Gastrocnemius medialis (tissue), 4 donors: ENCODE results near the gene ARID3B. TPM values are rescaled to one million over a fixed set of nuclear protein-coding genes. Genes with fewer than 3 reads are reported as not detected.

Experiments
- ATAC-seq, 2 donors: fragments of 150-250 bp; one replicate each; pipeline ENCODE4 v1.9.1; 2016
- DNase-seq, 2 donors: peaks; one replicate each; pipeline ENCODE4 v3.0.0-alpha.2; 2019
- H3K27ac ChIP-seq, 4 donors: fragments of 200-600 bp; sonication (generic); 1 replicate in 1 of 4; 2 replicates in 3 of 4; pipeline ENCODE4 v1.5.1; 2016 to 2018; ENCODE audit warnings: mild to moderate bottlenecking in 2 of 4, moderate library complexity in 1 of 4
- H3K27me3 ChIP-seq, 3 donors: fragments of 200-600 bp; sonication (generic) in 2 of 3; 1 replicate in 1 of 3; 2 replicates in 2 of 3; pipeline versions ENCODE4 v1.5.1 to v1.6.0; 2016 to 2019; ENCODE audit warnings: mild to moderate bottlenecking in 1 of 3, moderate library complexity in 1 of 3
- H3K36me3 ChIP-seq, 2 donors: fragments of 200-600 bp; sonication (generic) in 1 of 2; one replicate each; pipeline ENCODE4 v1.5.1; 2017 to 2018
- H3K4me1 ChIP-seq, 2 donors: fragments of 200-600 bp; sonication (generic) in 1 of 2; one replicate each; pipeline ENCODE4 v1.5.1; 2016 to 2017; ENCODE audit warnings: mild to moderate bottlenecking in 2 of 2
- H3K4me3 ChIP-seq, 4 donors: fragments of 200-600 bp; sonication (generic) in 3 of 4; 1 replicate in 1 of 4; 2 replicates in 3 of 4; pipeline ENCODE4 v1.5.1; 2016 to 2019; ENCODE audit warnings: mild to moderate bottlenecking in 2 of 4
- H3K9me3 ChIP-seq, 3 donors: fragments of 200-600 bp; sonication (generic) in 2 of 3; 1 replicate in 1 of 3; 2 replicates in 2 of 3; pipeline ENCODE4 v1.5.1; 2016 to 2019
- CTCF ChIP-seq, 5 experiments: fragments of 450-650 bp in 3 of 5; fragments of 200-600 bp in 2 of 5; sonication (generic) in 2 of 5; IDR thresholded peaks in 4 of 5; conservative IDR thresholded peaks in 1 of 5; 1 replicate in 4 of 5; 2 replicates in 1 of 5; pipeline ENCODE4 v1.5.1; 2016 to 2019; ENCODE audit warnings: antibody characterized with exemption in 5 of 5, mild to moderate bottlenecking in 3 of 5, moderate library complexity in 3 of 5
- POLR2A ChIP-seq, 2 donors: fragments of 450-650 bp; IDR thresholded peaks; one replicate each; pipeline ENCODE4 v1.6.1; 2017; ENCODE audit warnings: antibody characterized with exemption in 2 of 2, mild to moderate bottlenecking in 2 of 2, moderate library complexity in 2 of 2
- in situ Hi-C, 4 donors: fragments of 200-750 bp; cut with MboI; loops; one replicate each; pipeline versions ENCODE4 v1.15.0 to v1.8.0; 2017; ENCODE audit warnings: low sequenced_read_pairs in 4 of 4
- intact Hi-C: fragments of 100-400 bp; cut with DNase I; formaldehyde crosslinking; loops from one replicate; pipeline ENCODE4 v1.15.1; 2023; ENCODE audit warnings: low total_unique reads
- total RNA-seq, 4 donors: library from RNA; depleted of rRNA; stranded (reverse); fragments of >200 nt; gene quantifications; one replicate each; pipeline versions ENCODE4 v1.1.0 to v1.2.3, GENCODE V29; 2016

Gene ARID3B
- total RNA-seq, 4 donors from 2014 or later: 1.8 to 6.7 (median 4.6) TPM

- Histone ChIP-seq H3K9me3 (no peaks in the 10 kb centered on the region), H3K4me3 (no peak overlapping the region), H3K27ac (no peak overlapping the region), H3K4me1 (peaks cover 15 to 16% of the 10 kb centered on the region in 2 donors), H3K27me3 (no peaks in the 10 kb centered on the region), H3K36me3 (no peaks in the 10 kb centered on the region)
- no peak for ATAC-seq
- intact Hi-C loops (no loop called here), in situ Hi-C loops (no loop called here)
- TF ChIP-seq CTCF (IDR thresholded peaks at IDR 0.05 in 4 of 5, conservative IDR thresholded peaks at IDR 0.05 in 1 of 5) (no peak), POLR2A (IDR thresholded peaks at IDR 0.05) (no peak)
- DNase-seq: no peak
These were observed 22.4 kb downstream of the ARID3B start for GRCh38 chr15:74563442-74563841.

- in situ Hi-C loops: no loop called here
- TF ChIP-seq POLR2A (IDR thresholded peaks at IDR 0.05): no peak
- no peak for TF ChIP-seq CTCF (IDR thresholded peaks at IDR 0.05 in 4 of 5, conservative IDR thresholded peaks at IDR 0.05 in 1 of 5)
These were observed 23.2 kb downstream of the ARID3B start for GRCh38 chr15:74564182-74564581.

GRCh38 chr15:74565381-74566085 lies 24.5 kb downstream of the ARID3B start:
- H3K27ac ChIP-seq: no peak overlapping the region
- H3K27me3 ChIP-seq: no peaks in the 10 kb centered on the region
- H3K36me3 ChIP-seq: no peaks in the 10 kb centered on the region
- intact Hi-C loops: no loop called here
- H3K4me3 ChIP-seq: no peak overlapping the region
- peak in 1 of 2 donors; percentile 46 for ATAC-seq
- TF ChIP-seq CTCF (IDR thresholded peaks at IDR 0.05 in 4 of 5, conservative IDR thresholded peaks at IDR 0.05 in 1 of 5): no peak
- TF ChIP-seq POLR2A (IDR thresholded peaks at IDR 0.05): no peak
- no peaks in the 10 kb centered on the region for H3K9me3 ChIP-seq
- H3K4me1 ChIP-seq: peaks cover 25 to 26% of the 10 kb centered on the region in 2 donors
- in situ Hi-C loops: no loop called here
- DNase-seq: no peak

More at GRCh38 chr15:74564182-74564581, 23.2 kb downstream of the ARID3B start:
- ATAC-seq (no peak), DNase-seq (no peak)
- Histone ChIP-seq H3K9me3 (no peaks in the 10 kb centered on the region), H3K4me1 (peaks cover 15 to 16% of the 10 kb centered on the region in 2 donors), H3K27me3 (no peaks in the 10 kb centered on the region), H3K4me3 (no peak overlapping the region), H3K27ac (no peak overlapping the region), H3K36me3 (no peaks in the 10 kb centered on the region)
- intact Hi-C loops: no loop called here

- no peak for ATAC-seq
- Histone ChIP-seq H3K27me3 (no peaks in the 10 kb centered on the region), H3K4me1 (peaks cover 26 to 31% of the 10 kb centered on the region in 2 donors), H3K27ac (no peak overlapping the region), H3K4me3 (no peak overlapping the region), H3K9me3 (no peaks in the 10 kb centered on the region), H3K36me3 (peaks cover 0 to 10% of the 10 kb centered on the region in 2 donors)
- intact Hi-C loops: no loop called here
- DNase-seq: no peak
- TF ChIP-seq POLR2A (IDR thresholded peaks at IDR 0.05) (no peak), CTCF (IDR thresholded peaks at IDR 0.05 in 4 of 5, conservative IDR thresholded peaks at IDR 0.05 in 1 of 5) (no peak)
- in situ Hi-C loops: no loop called here
These were observed 27.6 kb downstream of the ARID3B start for GRCh38 chr15:74568594-74568993.

GRCh38 chr15:74569731-74570070 lies 28.7 kb downstream of the ARID3B start:
- TF ChIP-seq CTCF (IDR thresholded peaks at IDR 0.05 in 4 of 5, conservative IDR thresholded peaks at IDR 0.05 in 1 of 5) (no peak), POLR2A (IDR thresholded peaks at IDR 0.05) (no peak)
- ATAC-seq (no peak), DNase-seq (no peak)
- peaks cover 0 to 19% of the 10 kb centered on the region in 2 donors for H3K36me3 ChIP-seq
- peaks cover 26 to 31% of the 10 kb centered on the region in 2 donors for H3K4me1 ChIP-seq
- H3K9me3 ChIP-seq: no peaks in the 10 kb centered on the region
- H3K27ac ChIP-seq: peak overlapping the region in 1 of 4 donors; percentile 26
- intact Hi-C loops (no loop called here), in situ Hi-C loops (no loop called here)
- H3K27me3 ChIP-seq: no peaks in the 10 kb centered on the region
- H3K4me3 ChIP-seq: no peak overlapping the region
